GM23338 (cell line): Measurements from ENCODE around the gene KSR2. TPM values are rescaled to one million over a fixed set of nuclear protein-coding genes. Genes with fewer than 3 reads are reported as not detected.

Experiments
- ATAC-seq: fragments of 200-7000 bp; cut with Tn5 transposase; 3 replicates; pipeline ENCODE4 v1.9.1; 2020
- DNase-seq: peaks from one replicate; pipeline ENCODE4 v3.0.0-alpha.2; 2015; ENCODE audit warnings: low spot score
- H2AFZ ChIP-seq: fragments of 200-600 bp; sonication (generic); 2 replicates; pipeline ENCODE4 v1.8.0; 2016; ENCODE audit warnings: antibody characterized with exemption, mild to moderate bottlenecking, moderate library complexity
- H3F3A ChIP-seq: fragments of 200-600 bp; sonication (generic); replicated peaks from 2 replicates; pipeline ENCODE4 v1.8.0; 2017; ENCODE audit warnings: antibody characterized with exemption, mixed run types, low read depth
- H3K27ac ChIP-seq: fragments of 200-600 bp; sonication (generic); 2 replicates; pipeline ENCODE4 v1.6.1; 2016; ENCODE audit warnings: low read depth
- H3K27me3 ChIP-seq: fragments of 200-600 bp; sonication (generic); 2 replicates; pipeline ENCODE4 v1.8.0; 2016; ENCODE audit warnings: mild to moderate bottlenecking, mixed run types, moderate library complexity; ENCODE audit not compliant: insufficient read depth
- H3K36me3 ChIP-seq: fragments of 200-600 bp; sonication (generic); 2 replicates; pipeline ENCODE4 v1.8.0; 2016; ENCODE audit warnings: mild to moderate bottlenecking; ENCODE audit not compliant: insufficient read depth
- H3K4me1 ChIP-seq: fragments of 200-600 bp; sonication (generic); 2 replicates; pipeline ENCODE4 v1.8.0; 2016; ENCODE audit warnings: mild to moderate bottlenecking, moderate library complexity; ENCODE audit not compliant: insufficient read depth
- H3K4me2 ChIP-seq: fragments of 200-600 bp; sonication (generic); 2 replicates; pipeline ENCODE4 v1.7.1; 2017; ENCODE audit warnings: mixed run types
- H3K4me3 ChIP-seq: fragments of 200-600 bp; sonication (generic); 2 replicates; pipeline ENCODE4 v1.6.1; 2016; ENCODE audit warnings: mixed run types
- H3K79me2 ChIP-seq: fragments of 200-600 bp; sonication (generic); replicated peaks from 2 replicates; pipeline ENCODE4 v1.8.0; 2017; ENCODE audit warnings: mild to moderate bottlenecking; ENCODE audit not compliant: insufficient read depth
- H3K9me2 ChIP-seq: fragments of 200-600 bp; sonication (generic); 2 replicates; pipeline ENCODE4 v1.8.0; 2017; ENCODE audit not compliant: insufficient read depth
- H4K20me1 ChIP-seq: fragments of 200-600 bp; sonication (generic); replicated peaks from 2 replicates; pipeline ENCODE4 v1.8.0; 2017; ENCODE audit warnings: mild to moderate bottlenecking; ENCODE audit not compliant: insufficient read depth
- H3K27ac Mint-ChIP-seq: 2 replicates; pipeline ENCODE4 v1.8.0; 2020; ENCODE audit warnings: inconsistent platforms, mild to moderate bottlenecking, moderate library complexity, mixed read lengths
- H3K27me3 Mint-ChIP-seq: 3 replicates; pipeline ENCODE4 v1.8.0; 2022; ENCODE audit warnings: low read depth, mild to moderate bottlenecking, moderate library complexity, mixed read lengths, inconsistent platforms; ENCODE audit not compliant: insufficient read depth, poor library complexity
- H3K36me3 Mint-ChIP-seq: 3 replicates; pipeline ENCODE4 v1.8.0; 2021; ENCODE audit warnings: low read depth, mild to moderate bottlenecking, inconsistent platforms, moderate library complexity, mixed read lengths
- H3K4me1 Mint-ChIP-seq: 3 replicates; pipeline ENCODE4 v1.8.0; 2020; ENCODE audit warnings: mild to moderate bottlenecking, inconsistent platforms, mixed read lengths
- H3K4me3 Mint-ChIP-seq: 3 replicates; pipeline ENCODE4 v1.8.0; 2021; ENCODE audit warnings: moderate library complexity, mild to moderate bottlenecking, inconsistent platforms, mixed read lengths
- H3K9me3 Mint-ChIP-seq: 3 replicates; pipeline ENCODE4 v1.8.0; 2020; ENCODE audit warnings: moderate library complexity, mild to moderate bottlenecking, inconsistent platforms, mixed read lengths
- CREB1 ChIP-seq: fragments of 250-450 bp; sonication (Bioruptor Pico); IDR thresholded peaks from 2 replicates; pipeline ENCODE4 v1.5.0; 2020; ENCODE audit warnings: low read depth, mild to moderate bottlenecking, moderate library complexity
- CTCF ChIP-seq, 2 experiments: fragments of 200-600 bp in 1 of 2; sonication (generic) in 1 of 2; conservative IDR thresholded peaks; 2 replicates each; pipeline versions ENCODE4 v1.5.1 to v1.6.1; 2016 to 2017; ENCODE audit warnings: antibody characterized with exemption in 2 of 2, low read depth in 2 of 2, mild to moderate bottlenecking in 2 of 2, moderate library complexity in 1 of 2
- EZH2 ChIP-seq: fragments of 200-600 bp; sonication (generic); IDR thresholded peaks from one replicate; pipeline ENCODE4 v1.8.0; 2017; ENCODE audit warnings: antibody characterized with exemption, mild to moderate bottlenecking, low read depth; ENCODE audit not compliant: unreplicated experiment
- NANOG ChIP-seq: IDR thresholded peaks from 2 replicates; pipeline ENCODE4 v1.6.1; 2016; ENCODE audit warnings: antibody characterized with exemption, borderline replicate concordance
- POLR2AphosphoS5 ChIP-seq: IDR thresholded peaks from 2 replicates; pipeline ENCODE4 v1.6.1; 2016; ENCODE audit warnings: antibody characterized with exemption, low read depth
- REST ChIP-seq: IDR thresholded peaks from one replicate; pipeline ENCODE4 v1.6.1; 2018; ENCODE audit warnings: antibody characterized with exemption; ENCODE audit not compliant: unreplicated experiment
- STAT1 ChIP-seq: IDR thresholded peaks from one replicate; pipeline ENCODE4 v1.6.1; 2016; ENCODE audit warnings: antibody characterized with exemption; ENCODE audit not compliant: unreplicated experiment
- ZNF114 ChIP-seq: fragments of 250-450 bp; sonication (Bioruptor Pico); IDR thresholded peaks from 2 replicates; pipeline ENCODE4 v1.5.0; 2020; ENCODE audit warnings: mild to moderate bottlenecking, moderate library complexity
- ZNF331 ChIP-seq: fragments of 250-450 bp; sonication (Bioruptor Pico); IDR thresholded peaks from 2 replicates; pipeline ENCODE4 v1.5.0; 2020; ENCODE audit warnings: low read depth, mild to moderate bottlenecking, moderate library complexity
- ZNF462 ChIP-seq: fragments of 250-450 bp; sonication (Bioruptor Pico); IDR thresholded peaks from 2 replicates; pipeline ENCODE4 v1.5.0; 2020; ENCODE audit warnings: mild to moderate bottlenecking, moderate library complexity
- polyA plus RNA-seq: library from polyadenylated mRNA; unstranded; fragments of >200 nt; fragmentation: Nextera tagmentation; extraction: Ambion mirVana; gene quantifications from 2 replicates; pipeline ENCODE4 v1.2.1, GENCODE V29; 2016
- total RNA-seq: library from RNA; depleted of rRNA; stranded (reverse); fragments of >200 nt; shearing (Covaris generic); gene quantifications from 2 replicates; pipeline ENCODE4 v1.2.3, GENCODE V29; 2014

KSR2 gene
- total and polyA plus RNA-seq, 2 experiments from 2014 or later = 1.1 to 2.7 TPM

GRCh38 chr12:117692512-117692911, 276.3 kb downstream of the KSR2 start:
- H3F3A ChIP-seq = no peaks in the 10 kb centered on the region
- no peak overlapping the region for H3K4me3 Mint-ChIP-seq
- no peaks in the 10 kb centered on the region for H3K4me1 ChIP-seq
- no peak overlapping the region for H3K27ac ChIP-seq
- H3K9me3 Mint-ChIP-seq = peaks cover 9% of the 10 kb centered on the region; the same call in 2 of the 3 replicates
- no peak overlapping the region for H2AFZ ChIP-seq
- H3K27me3 Mint-ChIP-seq = peaks cover 2% of the 10 kb centered on the region
- H3K27me3 ChIP-seq = no peaks in the 10 kb centered on the region
- no peak overlapping the region for H3K27ac Mint-ChIP-seq
- TF ChIP-seq ZNF331 (CRISPR knock-in tag) = no peak
- no peak for TF ChIP-seq ZNF462 (CRISPR knock-in tag)
- TF ChIP-seq ZNF114 (CRISPR knock-in tag) = no peak
- TF ChIP-seq CREB1 = no peak
- TF ChIP-seq CTCF (conservative IDR thresholded peaks at IDR 0.05; ENCODE audit: low read depth in 2 of 2) = no peak
- TF ChIP-seq NANOG = no peak
- no peak for TF ChIP-seq POLR2AphosphoS5
- TF ChIP-seq EZH2 = no peak
- TF ChIP-seq REST = no peak
- no peak for TF ChIP-seq STAT1
- H3K4me1 Mint-ChIP-seq = peaks cover 9% of the 10 kb centered on the region
- H3K4me2 ChIP-seq = no peak overlapping the region
- no peaks in the 10 kb centered on the region for H3K36me3 ChIP-seq
- no peak for DNase-seq
- no peaks in the 10 kb centered on the region for H3K79me2 ChIP-seq
- no peaks in the 10 kb centered on the region for H3K9me2 ChIP-seq
- no peak for ATAC-seq
- no peak overlapping the region for H3K4me3 ChIP-seq
- H3K36me3 Mint-ChIP-seq = 0 out of 3 replicates have a peak, but pooled peaks cover 9% of the 10 kb centered on the region
- H4K20me1 ChIP-seq = no peaks in the 10 kb centered on the region
